K562 (cell line): ENCODE results near the gene MROH8. TPM values are rescaled to one million over a fixed set of nuclear protein-coding genes. Genes with fewer than 3 reads are reported as not detected.

ENCODE experiments used
- BCL6 ChIP-seq: fragments of 250-450 bp; sonication (Bioruptor Pico); IDR thresholded peaks from 2 replicates; pipeline ENCODE4 v1.4.0; 2020
- BRCA1 ChIP-seq, 2 experiments: fragments of 450-650 bp in 1 of 2; sonication (generic) in 1 of 2; formaldehyde crosslinking in 1 of 2; IDR thresholded peaks; 2 replicates each; pipeline versions ENCODE4 v1.5.0 to v1.6.1; 2017 to 2020; ENCODE audit warnings: mild to moderate bottlenecking in 1 of 2, missing genetic modification reagents in 1 of 2
- GATAD2B ChIP-seq: fragments of 450-650 bp; IDR thresholded peaks from 2 replicates; pipeline ENCODE4 v1.6.1; 2017; ENCODE audit warnings: mild to moderate bottlenecking, borderline replicate concordance
- HDGF ChIP-seq: fragments of 450-650 bp; IDR thresholded peaks from 2 replicates; pipeline ENCODE4 v1.6.1; 2016
- MCM5 ChIP-seq: fragments of 450-650 bp; IDR thresholded peaks from 2 replicates; pipeline ENCODE4 v1.6.1; 2016; ENCODE audit warnings: low read depth
- MYBL2 ChIP-seq, 2 experiments: fragments of 450-650 bp in 1 of 2; sonication (generic) in 1 of 2; formaldehyde crosslinking in 1 of 2; IDR thresholded peaks; 2 replicates each; pipeline versions ENCODE4 v1.6.1 to v1.8.1; 2017 to 2022; ENCODE audit warnings: borderline replicate concordance in 1 of 2, inconsistent platforms in 1 of 2, low read depth in 1 of 2, mild to moderate bottlenecking in 1 of 2, missing genetic modification reagents in 1 of 2, moderate library complexity in 1 of 2
- MYNN ChIP-seq, 2 experiments: sonication (generic); formaldehyde crosslinking in 1 of 2; IDR thresholded peaks; 2 replicates each; pipeline versions ENCODE4 v1.5.0 to v1.6.1; 2016 to 2020; ENCODE audit warnings: antibody characterized with exemption in 1 of 2, missing genetic modification reagents in 1 of 2
- NFE2L1 ChIP-seq: fragments of 450-650 bp; IDR thresholded peaks from 2 replicates; pipeline ENCODE4 v1.6.1; 2016; ENCODE audit warnings: missing genetic modification characterization, low read depth, mild to moderate bottlenecking, missing compliant biosample characterization, moderate library complexity, borderline replicate concordance
- NONO ChIP-seq, 2 experiments: fragments of 200-400 bp in 1 of 2; fragments of 450-650 bp in 1 of 2; formaldehyde crosslinking in 1 of 2; IDR thresholded peaks; 2 replicates each; pipeline ENCODE4 v1.6.1; 2017; ENCODE audit warnings: low read depth in 2 of 2, mild to moderate bottlenecking in 2 of 2, moderate library complexity in 2 of 2, low read length in 1 of 2
- NRF1 ChIP-seq, 2 experiments: fragments of 450-650 bp; IDR thresholded peaks in 1 of 2; conservative IDR thresholded peaks in 1 of 2; 2 replicates each; pipeline ENCODE4 v1.6.1; 2014; ENCODE audit warnings: mild to moderate bottlenecking in 2 of 2
- POLR2G ChIP-seq: fragments of 200-400 bp; formaldehyde crosslinking; IDR thresholded peaks from 2 replicates; pipeline ENCODE4 v1.6.1; 2017; ENCODE audit warnings: low read depth, mild to moderate bottlenecking, antibody characterized with exemption, low read length, moderate library complexity
- POLR3G ChIP-seq: IDR thresholded peaks from 2 replicates; pipeline ENCODE4 v1.6.1; 2011; ENCODE audit not compliant: insufficient read length, insufficient replicate concordance; ENCODE audit errors: extremely low read depth
- PURB ChIP-seq: sonication (generic); formaldehyde crosslinking; IDR thresholded peaks from 2 replicates; pipeline ENCODE4 v1.9.0; 2021; ENCODE audit warnings: low read depth, mild to moderate bottlenecking, missing genetic modification reagents
- SMARCC2 ChIP-seq: fragments of 450-650 bp; IDR thresholded peaks from 2 replicates; pipeline ENCODE4 v1.6.1; 2017; ENCODE audit warnings: antibody characterized with exemption, moderate library complexity, mild to moderate bottlenecking, low read depth
- SREBF1 ChIP-seq: fragments of 150-350 bp; IDR thresholded peaks from 2 replicates; pipeline ENCODE4 v1.6.1; 2014; ENCODE audit warnings: antibody characterized with exemption, low read depth, low read length, borderline replicate concordance
- TEAD4 ChIP-seq, 2 experiments: sonication (generic) in 1 of 2; formaldehyde crosslinking in 1 of 2; IDR thresholded peaks; 2 replicates each; pipeline versions ENCODE4 v1.6.1 to v1.8.0; 2012 to 2022; ENCODE audit warnings: borderline replicate concordance in 1 of 2, inconsistent platforms in 1 of 2, low read length in 1 of 2, mild to moderate bottlenecking in 1 of 2, missing genetic modification reagents in 1 of 2
- XRCC5 ChIP-seq: fragments of 200-400 bp; formaldehyde crosslinking; IDR thresholded peaks from 2 replicates; pipeline ENCODE4 v1.6.1; 2017; ENCODE audit warnings: low read depth, mild to moderate bottlenecking, low read length
- ZC3H11A ChIP-seq: IDR thresholded peaks from 2 replicates; pipeline ENCODE4 v1.6.1; 2012; ENCODE audit warnings: low read depth, low read length, improper control_type of control experiment
- ZNF140 ChIP-seq: fragments of 250-450 bp; sonication (Bioruptor Pico); IDR thresholded peaks from 2 replicates; pipeline ENCODE4 v1.8.0; 2021; ENCODE audit warnings: moderate library complexity, mild to moderate bottlenecking, inconsistent platforms
- ZNF224 ChIP-seq: sonication (generic); formaldehyde crosslinking; IDR thresholded peaks from 2 replicates; pipeline ENCODE4 v1.8.0; 2022; ENCODE audit warnings: mild to moderate bottlenecking, missing genetic modification reagents
- ZNF766 ChIP-seq: fragments of 200-800 bp; sonication (Bioruptor generic); conservative IDR thresholded peaks from 2 replicates; pipeline ENCODE4 v1.6.1; 2016; ENCODE audit warnings: missing genetic modification characterization, missing compliant biosample characterization
- polyA plus RNA-seq, 8 experiments: library from polyadenylated mRNA; depleted of rRNA in 4 of 8; stranded (reverse) in 5 of 8; unstranded in 3 of 8; fragments of >200 nt; fragmentation: Nextera tagmentation in 2 of 8; fragmentation: Illumina TruSeq in 1 of 8; extraction: Ambion mirVana in 2 of 8; extraction: Trizol in 1 of 8; gene quantifications; 2 replicates each; pipeline versions ENCODE4 v1.2.1 to v1.2.3, GENCODE V29; 2011 to 2014; ENCODE audit warnings: inconsistent platforms in 1 of 8, missing spikeins in 1 of 8
- total RNA-seq, 7 experiments: library from RNA; depleted of rRNA in 6 of 7; stranded (reverse); fragments of >200 nt in 6 of 7; fragmentation: Illumina TruSeq in 2 of 7; extraction: Trizol in 2 of 7; gene quantifications; 2 replicates each; pipeline versions ENCODE4 v1.2.1 to v1.2.3, GENCODE V29; 2011 to 2021; ENCODE audit warnings: low replicate concordance in 1 of 7
- TF ChIP-seq, protein P1 (sequence below): fragments of 200-400 bp; formaldehyde crosslinking; IDR thresholded peaks from 2 replicates; pipeline ENCODE4 v1.6.1; 2017; ENCODE audit warnings: mild to moderate bottlenecking, low read depth, low read length, moderate library complexity
- TF ChIP-seq, protein P2 (sequence below), 2 experiments: IDR thresholded peaks in 1 of 2; conservative IDR thresholded peaks in 1 of 2; 2 replicates each; pipeline ENCODE4 v1.6.1; 2016; ENCODE audit warnings: low read depth in 2 of 2, mild to moderate bottlenecking in 1 of 2, missing compliant biosample characterization in 1 of 2, missing genetic modification characterization in 1 of 2, moderate library complexity in 1 of 2

MROH8 gene
- total and polyA plus RNA-seq, 9 of the 15 experiments (the other 6 are each of a cell fraction or from before 2014, with no cell fraction given), result 0.21 to 1.5 (median 0.78) TPM

DNA sequence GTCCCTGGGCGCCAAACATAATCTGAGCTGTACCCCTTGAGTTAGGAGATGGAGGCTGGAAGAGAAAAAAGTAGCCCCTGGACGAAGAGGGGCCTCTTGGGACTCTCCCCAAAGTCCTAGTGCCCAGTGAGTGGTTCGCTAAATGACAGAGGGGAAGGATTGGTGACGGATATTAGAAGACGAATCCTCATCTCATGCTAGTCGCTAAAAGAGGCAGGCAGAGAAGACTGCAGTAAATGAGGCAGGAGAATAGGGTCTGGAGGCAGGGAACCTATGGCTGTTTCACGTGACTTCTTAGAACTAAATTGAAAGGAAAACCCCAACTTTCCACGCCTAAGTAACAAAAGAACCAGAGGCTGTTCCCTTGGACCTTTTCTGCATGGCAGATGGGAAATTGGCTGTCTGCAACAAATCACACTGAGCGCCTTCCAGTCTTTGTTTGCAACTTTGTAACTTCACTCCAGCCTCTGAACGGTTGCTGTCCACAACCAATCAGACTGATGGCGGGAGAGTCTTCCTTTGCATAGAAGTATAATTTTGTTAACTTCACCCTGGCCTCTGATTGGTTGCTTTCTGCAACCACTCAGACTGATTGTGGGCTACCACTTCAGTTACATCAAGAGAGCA, 82.8 kb downstream of the MROH8 start (continued):
- TF ChIP-seq MYBL2 (IDR thresholded peaks at IDR 0.05; ENCODE audit: low read depth) (peak; percentile 43; the same call in 1 of the 2 replicates), MYBL2 (CRISPR knock-in tag; IDR thresholded peaks at IDR 0.05; ENCODE audit: borderline replicate concordance) (no peak), NONO (IDR thresholded peaks at IDR 0.05; ENCODE audit: low read depth in 2 of 2, low read length in 1 of 2) (no peak), PURB (CRISPR knock-in tag) (no peak), ZC3H11A (no peak), NFE2L1 (tag) (no peak), ZNF140 (no peak), MYNN (IDR thresholded peaks at IDR 0.05) (0 out of 2 replicates have a peak, but pooled peaks have one; percentile 0), MYNN (CRISPR knock-in tag; IDR thresholded peaks at IDR 0.05) (no peak), SMARCC2 (0 out of 2 replicates have a peak, but pooled peaks have one; percentile 14), POLR2G (no peak), ZNF766 (CRISPR knock-in tag) (no peak), MCM5 (no peak), BCL6 (CRISPR knock-in tag) (no peak), BRCA1 (IDR thresholded peaks at IDR 0.05) (no peak), BRCA1 (CRISPR knock-in tag; IDR thresholded peaks at IDR 0.05) (no peak), POLR3G (no peak), HDGF (peak; percentile 95), TEAD4 (IDR thresholded peaks at IDR 0.05; ENCODE audit: low read length) (no peak), TEAD4 (CRISPR knock-in tag; IDR thresholded peaks at IDR 0.05; ENCODE audit: borderline replicate concordance) (no peak), GATAD2B (no peak), ZNF224 (CRISPR knock-in tag) (no peak), NRF1 (conservative IDR thresholded peaks at IDR 0.05 in 1 of 2, IDR thresholded peaks at IDR 0.05 in 1 of 2) (no peak), XRCC5 (no peak), SREBF1 (no peak)
- TF ChIP-seq, protein P1, sequence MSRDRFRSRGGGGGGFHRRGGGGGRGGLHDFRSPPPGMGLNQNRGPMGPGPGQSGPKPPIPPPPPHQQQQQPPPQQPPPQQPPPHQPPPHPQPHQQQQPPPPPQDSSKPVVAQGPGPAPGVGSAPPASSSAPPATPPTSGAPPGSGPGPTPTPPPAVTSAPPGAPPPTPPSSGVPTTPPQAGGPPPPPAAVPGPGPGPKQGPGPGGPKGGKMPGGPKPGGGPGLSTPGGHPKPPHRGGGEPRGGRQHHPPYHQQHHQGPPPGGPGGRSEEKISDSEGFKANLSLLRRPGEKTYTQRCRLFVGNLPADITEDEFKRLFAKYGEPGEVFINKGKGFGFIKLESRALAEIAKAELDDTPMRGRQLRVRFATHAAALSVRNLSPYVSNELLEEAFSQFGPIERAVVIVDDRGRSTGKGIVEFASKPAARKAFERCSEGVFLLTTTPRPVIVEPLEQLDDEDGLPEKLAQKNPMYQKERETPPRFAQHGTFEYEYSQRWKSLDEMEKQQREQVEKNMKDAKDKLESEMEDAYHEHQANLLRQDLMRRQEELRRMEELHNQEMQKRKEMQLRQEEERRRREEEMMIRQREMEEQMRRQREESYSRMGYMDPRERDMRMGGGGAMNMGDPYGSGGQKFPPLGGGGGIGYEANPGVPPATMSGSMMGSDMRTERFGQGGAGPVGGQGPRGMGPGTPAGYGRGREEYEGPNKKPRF, result no peak
- TF ChIP-seq, protein P2, sequence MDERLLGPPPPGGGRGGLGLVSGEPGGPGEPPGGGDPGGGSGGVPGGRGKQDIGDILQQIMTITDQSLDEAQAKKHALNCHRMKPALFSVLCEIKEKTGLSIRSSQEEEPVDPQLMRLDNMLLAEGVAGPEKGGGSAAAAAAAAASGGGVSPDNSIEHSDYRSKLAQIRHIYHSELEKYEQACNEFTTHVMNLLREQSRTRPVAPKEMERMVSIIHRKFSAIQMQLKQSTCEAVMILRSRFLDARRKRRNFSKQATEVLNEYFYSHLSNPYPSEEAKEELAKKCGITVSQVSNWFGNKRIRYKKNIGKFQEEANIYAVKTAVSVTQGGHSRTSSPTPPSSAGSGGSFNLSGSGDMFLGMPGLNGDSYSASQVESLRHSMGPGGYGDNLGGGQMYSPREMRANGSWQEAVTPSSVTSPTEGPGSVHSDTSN (CRISPR knock-in tag; IDR thresholded peaks at IDR 0.05; ENCODE audit: low read depth), result no peak
- TF ChIP-seq, protein P2 (tag; conservative IDR thresholded peaks at IDR 0.05; ENCODE audit: low read depth), result 0 out of 2 replicates have a peak, but pooled peaks have one; percentile 23
